Upper lobe of left lung (tissue), 6 donors: ENCODE results near the gene THBS1. TPM values are rescaled to one million over a fixed set of nuclear protein-coding genes. Genes with fewer than 3 reads are reported as not detected.

Experiments used
- ATAC-seq, 2 donors: fragments of 200-7000 bp; cut with Tn5 transposase; one replicate each; pipeline ENCODE4 v1.9.1; 2022; ENCODE audit warnings: mild to moderate bottlenecking in 2 of 2, moderate library complexity in 2 of 2; ENCODE audit not compliant: low FRiP score in 2 of 2
- DNase-seq, 2 donors: peaks; one replicate each; pipeline ENCODE4 v3.0.0-alpha.2; 2019 to 2020
- H3K27ac ChIP-seq, 4 donors: fragments of 200-600 bp; sonication (generic); one replicate each; pipeline ENCODE4 v1.5.1; 2016 to 2019
- H3K27me3 ChIP-seq, 4 donors: fragments of 200-600 bp; sonication (generic); one replicate each; pipeline ENCODE4 v1.5.1; 2017 to 2019
- H3K36me3 ChIP-seq, 4 donors: fragments of 200-600 bp; sonication (generic); one replicate each; pipeline ENCODE4 v1.5.1; 2016 to 2019
- H3K4me1 ChIP-seq, 4 donors: fragments of 200-600 bp; sonication (generic); one replicate each; pipeline ENCODE4 v1.5.1; 2018 to 2019
- H3K4me3 ChIP-seq, 4 donors: fragments of 200-600 bp; sonication (generic); one replicate each; pipeline ENCODE4 v1.5.1; 2017 to 2019; ENCODE audit warnings: mild to moderate bottlenecking in 2 of 4, moderate library complexity in 1 of 4
- H3K9me3 ChIP-seq, 4 donors: fragments of 200-600 bp; sonication (generic); one replicate each; pipeline ENCODE4 v1.5.1; 2018 to 2019
- CTCF ChIP-seq, 6 experiments: fragments of 450-650 bp in 4 of 6; fragments of 200-600 bp in 2 of 6; sonication (generic) in 2 of 6; IDR thresholded peaks; one replicate each; pipeline ENCODE4 v1.5.1; 2016 to 2019; ENCODE audit warnings: antibody characterized with exemption in 6 of 6
- EP300 ChIP-seq, 4 donors: sonication (generic); formaldehyde crosslinking; IDR thresholded peaks; one replicate each; pipeline ENCODE4 v1.5.1; 2017; ENCODE audit warnings: antibody characterized with exemption in 4 of 4, control low read depth in 2 of 4
- POLR2A ChIP-seq, 4 donors: fragments of 450-650 bp; IDR thresholded peaks; one replicate each; pipeline ENCODE4 v1.5.1; 2016 to 2017; ENCODE audit warnings: antibody characterized with exemption in 4 of 4, mild to moderate bottlenecking in 2 of 4
- POLR2AphosphoS5 ChIP-seq, 2 donors: sonication (generic); formaldehyde crosslinking; IDR thresholded peaks; one replicate each; pipeline ENCODE4 v1.5.1; 2017; ENCODE audit warnings: antibody characterized with exemption in 2 of 2
- WGBS, 2 donors: methylation state at CpG; one replicate each; pipeline ENCODE4 v1.1.5; 2017 to 2018; 5-methylcytosine and 5-hydroxymethylcytosine counted together
- total RNA-seq, 6 donors: library from RNA; depleted of rRNA in 4 of 6; stranded (reverse); fragments of >200 nt in 4 of 6; gene quantifications; one replicate each; pipeline versions ENCODE4 v1.1.0 to v1.2.1, GENCODE V29; 2016 to 2021
- donor health status: DM: no; HTN: no; CAD: no; lungs with moderate emphysema.
- donor health status: DM: no; HTN: yes; CAD: no; lungs with severe emphysema.

The THBS1 gene
- total RNA-seq, 6 donors from 2014 or later: 405 to 497 (median 457) TPM

- H3K9me3 ChIP-seq: no peaks in the 10 kb centered on the region
- H3K27me3 ChIP-seq: no peaks in the 10 kb centered on the region
- H3K4me3 ChIP-seq: no peak overlapping the region
- 83 to 85% methylated on average over 5 of the region's 5 CpGs for whole genome bisulfite sequencing, 2 donors
- no peaks in the 10 kb centered on the region for H3K4me1 ChIP-seq
- no peak overlapping the region for H3K27ac ChIP-seq
- TF ChIP-seq POLR2A (IDR thresholded peaks at IDR 0.05) (no peak), POLR2AphosphoS5 (IDR thresholded peaks at IDR 0.05) (peak in 1 of 2 donors; percentile 12), CTCF (IDR thresholded peaks at IDR 0.05) (no peak), EP300 (IDR thresholded peaks at IDR 0.05) (no peak)
- ATAC-seq (no peak), DNase-seq (no peak)
- H3K36me3 ChIP-seq: peaks cover 0 to 55% (median 26%) of the 10 kb centered on the region in 4 donors
Measured at GRCh38 chr15:39596358-39597051, 15.6 kb downstream of the THBS1 start.

- DNase-seq (no peak), ATAC-seq (no peak)
- TF ChIP-seq POLR2A (IDR thresholded peaks at IDR 0.05) (no peak), POLR2AphosphoS5 (IDR thresholded peaks at IDR 0.05) (no peak), EP300 (IDR thresholded peaks at IDR 0.05) (no peak), CTCF (IDR thresholded peaks at IDR 0.05) (no peak)
- H3K27me3 ChIP-seq: no peaks in the 10 kb centered on the region
- no peak overlapping the region for H3K4me3 ChIP-seq
- H3K36me3 ChIP-seq: peaks cover 0 to 47% (median 24%) of the 10 kb centered on the region in 4 donors
- H3K9me3 ChIP-seq: no peaks in the 10 kb centered on the region
- H3K4me1 ChIP-seq: no peaks in the 10 kb centered on the region
- 94 to 95% methylated on average over 2 of the region's 2 CpGs for WGBS, 2 donors
- no peak overlapping the region for H3K27ac ChIP-seq
Measured at GRCh38 chr15:39597336-39597735, 16.5 kb downstream of the THBS1 start.

- Histone ChIP-seq H3K4me3 (no peak overlapping the region), H3K36me3 (peaks cover 0 to 43% (median 21%) of the 10 kb centered on the region in 4 donors), H3K9me3 (no peaks in the 10 kb centered on the region), H3K4me1 (no peaks in the 10 kb centered on the region), H3K27me3 (no peaks in the 10 kb centered on the region), H3K27ac (no peak overlapping the region)
- 90 to 96% methylated on average over 6 of the region's 6 CpGs for WGBS, 2 donors
- peak; percentile 10 to 97 for TF ChIP-seq POLR2AphosphoS5 (IDR thresholded peaks at IDR 0.05)
- no peak for TF ChIP-seq POLR2A (IDR thresholded peaks at IDR 0.05)
- DNase-seq (no peak), ATAC-seq (peak in 1 of 2 donors; percentile 15)
Measured at GRCh38 chr15:39597751-39598185, 16.9 kb downstream of the THBS1 start.

GRCh38 chr15:39598186-39598850, 17.4 kb downstream of the THBS1 start:
- ATAC-seq: peak in 1 of 2 donors; percentile 20

More at GRCh38 chr15:39598186-39598850, 17.4 kb downstream of the THBS1 start:
- no peaks in the 10 kb centered on the region for H3K27me3 ChIP-seq
- H3K27ac ChIP-seq: no peak overlapping the region
- peaks cover 0 to 37% (median 15%) of the 10 kb centered on the region in 4 donors for H3K36me3 ChIP-seq
- TF ChIP-seq EP300 (IDR thresholded peaks at IDR 0.05) (no peak), POLR2A (IDR thresholded peaks at IDR 0.05) (no peak), POLR2AphosphoS5 (IDR thresholded peaks at IDR 0.05) (no peak), CTCF (IDR thresholded peaks at IDR 0.05) (no peak)
- no peaks in the 10 kb centered on the region for H3K4me1 ChIP-seq
- H3K9me3 ChIP-seq: no peaks in the 10 kb centered on the region
- no peak for DNase-seq
- no peak overlapping the region for H3K4me3 ChIP-seq
- 54 to 72% methylated on average over 3 of the region's 3 CpGs for WGBS, 2 donors
